HepG2 (cell line): ENCODE data around the gene CTXN1. TPM values are rescaled to one million over a fixed set of nuclear protein-coding genes. Genes with fewer than 3 reads are reported as not detected.

ENCODE experiments used
- EP300 ChIP-seq, 3 experiments: sonication (generic) in 1 of 3; formaldehyde crosslinking in 1 of 3; IDR thresholded peaks; 2 replicates each; pipeline versions ENCODE4 v1.5.1 to v1.6.1; 2011 to 2020; ENCODE audit warnings: low read depth in 2 of 3, low read length in 2 of 3, borderline replicate concordance in 1 of 3, improper control_type of control experiment in 1 of 3, mild to moderate bottlenecking in 1 of 3, missing genetic modification reagents in 1 of 3, moderate library complexity in 1 of 3
- GTF3A ChIP-seq: sonication (generic); formaldehyde crosslinking; conservative IDR thresholded peaks from 2 replicates; pipeline ENCODE4 v1.4.0; 2020; ENCODE audit warnings: mild to moderate bottlenecking, missing genetic modification reagents
- KMT2A ChIP-seq: sonication (generic); formaldehyde crosslinking; IDR thresholded peaks from 2 replicates; pipeline ENCODE4 v1.4.0; 2020; ENCODE audit warnings: missing genetic modification reagents
- RARG ChIP-seq: sonication (generic); formaldehyde crosslinking; IDR thresholded peaks from 2 replicates; pipeline ENCODE4 v1.4.0; 2020; ENCODE audit warnings: low read depth, mild to moderate bottlenecking, missing genetic modification reagents
- SMAD1 ChIP-seq: sonication (generic); formaldehyde crosslinking; IDR thresholded peaks from 2 replicates; pipeline ENCODE4 v1.4.0; 2020; ENCODE audit warnings: missing genetic modification reagents, low read depth, mild to moderate bottlenecking, borderline replicate concordance
- SMAD9 ChIP-seq: sonication (generic); formaldehyde crosslinking; IDR thresholded peaks from 2 replicates; pipeline ENCODE4 v1.5.1; 2020; ENCODE audit warnings: mild to moderate bottlenecking, missing genetic modification reagents
- ZFP36 ChIP-seq: fragments of 150-350 bp; IDR thresholded peaks from 2 replicates; pipeline ENCODE4 v1.6.1; 2018; ENCODE audit warnings: borderline replicate concordance, low read length, low read depth; ENCODE audit not compliant: partially characterized antibody
- ZNF282 ChIP-seq: fragments of 450-650 bp; IDR thresholded peaks from 2 replicates; pipeline ENCODE4 v1.6.1; 2018; ENCODE audit not compliant: partially characterized antibody
- ZNF296 ChIP-seq: sonication (generic); formaldehyde crosslinking; conservative IDR thresholded peaks from 2 replicates; pipeline ENCODE4 v1.5.0; 2020; ENCODE audit warnings: mild to moderate bottlenecking, missing genetic modification reagents
- ZSCAN21 ChIP-seq: sonication (generic); formaldehyde crosslinking; IDR thresholded peaks from 2 replicates; pipeline ENCODE4 v1.8.0; 2022; ENCODE audit warnings: mild to moderate bottlenecking, missing genetic modification reagents, moderate library complexity, borderline replicate concordance
- polyA plus RNA-seq, 8 experiments: library from polyadenylated mRNA; depleted of rRNA in 3 of 8; stranded (reverse) in 7 of 8; unstranded in 1 of 8; fragments of >200 nt; fragmentation: Illumina TruSeq in 4 of 8; extraction: Trizol in 4 of 8; gene quantifications; 2 replicates each; pipeline versions ENCODE4 v1.2.1 to v1.2.3, GENCODE V29; 2011 to 2016; ENCODE audit warnings: low read depth in 4 of 8, missing spikeins in 1 of 8, mixed read lengths in 1 of 8; ENCODE audit not compliant: insufficient read depth in 1 of 8
- total RNA-seq, 5 experiments: library from RNA; depleted of rRNA; stranded (reverse); fragments of >200 nt; fragmentation: Illumina TruSeq; extraction: Trizol; gene quantifications; 2 replicates each; pipeline ENCODE4 v1.2.3, GENCODE V29; 2016; ENCODE audit warnings: low read depth in 1 of 5
- TF ChIP-seq, protein P1 (sequence below): sonication (generic); formaldehyde crosslinking; IDR thresholded peaks from 2 replicates; pipeline ENCODE4 v1.5.0; 2020; ENCODE audit warnings: mild to moderate bottlenecking, missing genetic modification reagents, borderline replicate concordance
- TF ChIP-seq, protein P2 (sequence below), 2 experiments: sonication (generic) in 1 of 2; formaldehyde crosslinking in 1 of 2; IDR thresholded peaks; 2 replicates each; pipeline versions ENCODE4 v1.4.0 to v1.6.1; 2016 to 2020; ENCODE audit warnings: borderline replicate concordance in 1 of 2, low read depth in 1 of 2, mild to moderate bottlenecking in 1 of 2, missing genetic modification reagents in 1 of 2
- TF ChIP-seq, protein P3 (sequence below): sonication (generic); formaldehyde crosslinking; IDR thresholded peaks from 2 replicates; pipeline ENCODE4 v1.4.0; 2020; ENCODE audit warnings: missing genetic modification reagents

The CTXN1 gene
- total and polyA plus RNA-seq, 2 of the 13 experiments (the other 11 are each of a cell fraction or from before 2014, with no cell fraction given): 0.11 TPM; not detected in 1

DNA sequence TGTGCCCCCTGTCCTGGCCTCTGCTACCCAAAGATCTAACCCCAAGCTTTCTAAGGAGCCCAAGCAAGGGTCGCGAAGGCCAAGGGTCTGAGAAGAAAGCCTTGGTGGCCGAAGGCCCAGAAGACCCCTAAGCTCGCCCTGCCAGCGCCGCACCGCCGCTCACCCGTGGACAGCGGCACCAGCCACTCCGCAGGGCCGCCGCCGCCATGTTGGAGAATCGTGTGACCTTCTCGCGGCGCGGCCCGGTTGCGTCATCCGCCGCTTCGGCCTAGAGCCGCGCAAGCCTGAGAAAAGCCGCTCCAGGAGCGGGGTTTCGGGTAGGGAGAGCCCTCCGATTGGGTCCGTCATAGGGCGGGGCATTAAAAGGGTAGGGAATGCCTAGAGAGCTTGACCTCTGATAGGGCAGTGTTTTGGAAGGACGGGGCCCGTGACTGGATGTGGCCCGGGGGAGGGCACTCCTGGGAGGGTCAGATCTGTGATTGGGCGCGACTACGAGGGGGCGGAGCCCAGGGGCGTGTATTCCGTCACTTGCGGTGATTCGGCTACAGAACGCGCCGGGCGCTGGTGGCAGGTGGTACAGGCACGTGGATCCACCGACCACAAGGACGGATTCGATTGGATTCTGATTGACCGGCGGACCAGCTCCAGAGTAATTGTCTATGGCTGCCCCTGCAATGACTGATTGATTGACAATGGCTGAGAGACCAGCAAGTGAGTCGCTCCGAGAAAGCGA is 17.7 kb upstream of the CTXN1 start, which contains the start of gene TIMM44 (continued):
- TF ChIP-seq, protein P1, sequence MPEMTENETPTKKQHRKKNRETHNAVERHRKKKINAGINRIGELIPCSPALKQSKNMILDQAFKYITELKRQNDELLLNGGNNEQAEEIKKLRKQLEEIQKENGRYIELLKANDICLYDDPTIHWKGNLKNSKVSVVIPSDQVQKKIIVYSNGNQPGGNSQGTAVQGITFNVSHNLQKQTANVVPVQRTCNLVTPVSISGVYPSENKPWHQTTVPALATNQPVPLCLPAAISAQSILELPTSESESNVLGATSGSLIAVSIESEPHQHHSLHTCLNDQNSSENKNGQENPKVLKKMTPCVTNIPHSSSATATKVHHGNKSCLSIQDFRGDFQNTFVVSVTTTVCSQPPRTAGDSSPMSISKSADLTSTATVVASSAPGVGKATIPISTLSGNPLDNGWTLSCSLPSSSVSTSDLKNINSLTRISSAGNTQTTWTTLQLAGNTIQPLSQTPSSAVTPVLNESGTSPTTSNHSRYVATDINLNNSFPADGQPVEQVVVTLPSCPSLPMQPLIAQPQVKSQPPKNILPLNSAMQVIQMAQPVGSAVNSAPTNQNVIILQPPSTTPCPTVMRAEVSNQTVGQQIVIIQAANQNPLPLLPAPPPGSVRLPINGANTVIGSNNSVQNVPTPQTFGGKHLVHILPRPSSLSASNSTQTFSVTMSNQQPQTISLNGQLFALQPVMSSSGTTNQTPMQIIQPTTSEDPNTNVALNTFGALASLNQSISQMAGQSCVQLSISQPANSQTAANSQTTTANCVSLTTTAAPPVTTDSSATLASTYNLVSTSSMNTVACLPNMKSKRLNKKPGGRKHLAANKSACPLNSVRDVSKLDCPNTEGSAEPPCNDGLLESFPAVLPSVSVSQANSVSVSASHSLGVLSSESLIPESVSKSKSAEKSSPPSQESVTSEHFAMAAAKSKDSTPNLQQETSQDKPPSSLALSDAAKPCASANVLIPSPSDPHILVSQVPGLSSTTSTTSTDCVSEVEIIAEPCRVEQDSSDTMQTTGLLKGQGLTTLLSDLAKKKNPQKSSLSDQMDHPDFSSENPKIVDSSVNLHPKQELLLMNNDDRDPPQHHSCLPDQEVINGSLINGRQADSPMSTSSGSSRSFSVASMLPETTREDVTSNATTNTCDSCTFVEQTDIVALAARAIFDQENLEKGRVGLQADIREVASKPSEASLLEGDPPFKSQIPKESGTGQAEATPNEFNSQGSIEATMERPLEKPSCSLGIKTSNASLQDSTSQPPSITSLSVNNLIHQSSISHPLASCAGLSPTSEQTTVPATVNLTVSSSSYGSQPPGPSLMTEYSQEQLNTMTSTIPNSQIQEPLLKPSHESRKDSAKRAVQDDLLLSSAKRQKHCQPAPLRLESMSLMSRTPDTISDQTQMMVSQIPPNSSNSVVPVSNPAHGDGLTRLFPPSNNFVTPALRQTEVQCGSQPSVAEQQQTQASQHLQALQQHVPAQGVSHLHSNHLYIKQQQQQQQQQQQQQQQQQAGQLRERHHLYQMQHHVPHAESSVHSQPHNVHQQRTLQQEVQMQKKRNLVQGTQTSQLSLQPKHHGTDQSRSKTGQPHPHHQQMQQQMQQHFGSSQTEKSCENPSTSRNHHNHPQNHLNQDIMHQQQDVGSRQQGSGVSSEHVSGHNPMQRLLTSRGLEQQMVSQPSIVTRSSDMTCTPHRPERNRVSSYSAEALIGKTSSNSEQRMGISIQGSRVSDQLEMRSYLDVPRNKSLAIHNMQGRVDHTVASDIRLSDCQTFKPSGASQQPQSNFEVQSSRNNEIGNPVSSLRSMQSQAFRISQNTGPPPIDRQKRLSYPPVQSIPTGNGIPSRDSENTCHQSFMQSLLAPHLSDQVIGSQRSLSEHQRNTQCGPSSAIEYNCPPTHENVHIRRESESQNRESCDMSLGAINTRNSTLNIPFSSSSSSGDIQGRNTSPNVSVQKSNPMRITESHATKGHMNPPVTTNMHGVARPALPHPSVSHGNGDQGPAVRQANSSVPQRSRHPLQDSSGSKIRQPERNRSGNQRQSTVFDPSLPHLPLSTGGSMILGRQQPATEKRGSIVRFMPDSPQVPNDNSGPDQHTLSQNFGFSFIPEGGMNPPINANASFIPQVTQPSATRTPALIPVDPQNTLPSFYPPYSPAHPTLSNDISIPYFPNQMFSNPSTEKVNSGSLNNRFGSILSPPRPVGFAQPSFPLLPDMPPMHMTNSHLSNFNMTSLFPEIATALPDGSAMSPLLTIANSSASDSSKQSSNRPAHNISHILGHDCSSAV (CRISPR knock-in tag): no peak
- TF ChIP-seq SMAD1 (peak; percentile 12; the same call in 1 of the 2 replicates), ZSCAN21 (peak; percentile 24; the same call in 1 of the 2 replicates), ZNF282 (no peak), KMT2A (peak; percentile 59; the same call in 1 of the 2 replicates), EP300 (IDR thresholded peaks at IDR 0.05; ENCODE audit: low read depth in 2 of 2, low read length in 2 of 2) (no peak), EP300 (CRISPR knock-in tag; IDR thresholded peaks at IDR 0.05; ENCODE audit: borderline replicate concordance) (no peak), RARG (CRISPR knock-in tag) (no peak), ZFP36 (no peak), ZNF296 (CRISPR knock-in tag) (no peak), GTF3A (CRISPR knock-in tag) (peak; percentile 74; the same call in 1 of the 2 replicates), SMAD9 (CRISPR knock-in tag) (peak; percentile 69; the same call in 1 of the 2 replicates)
- TF ChIP-seq, protein P2, sequence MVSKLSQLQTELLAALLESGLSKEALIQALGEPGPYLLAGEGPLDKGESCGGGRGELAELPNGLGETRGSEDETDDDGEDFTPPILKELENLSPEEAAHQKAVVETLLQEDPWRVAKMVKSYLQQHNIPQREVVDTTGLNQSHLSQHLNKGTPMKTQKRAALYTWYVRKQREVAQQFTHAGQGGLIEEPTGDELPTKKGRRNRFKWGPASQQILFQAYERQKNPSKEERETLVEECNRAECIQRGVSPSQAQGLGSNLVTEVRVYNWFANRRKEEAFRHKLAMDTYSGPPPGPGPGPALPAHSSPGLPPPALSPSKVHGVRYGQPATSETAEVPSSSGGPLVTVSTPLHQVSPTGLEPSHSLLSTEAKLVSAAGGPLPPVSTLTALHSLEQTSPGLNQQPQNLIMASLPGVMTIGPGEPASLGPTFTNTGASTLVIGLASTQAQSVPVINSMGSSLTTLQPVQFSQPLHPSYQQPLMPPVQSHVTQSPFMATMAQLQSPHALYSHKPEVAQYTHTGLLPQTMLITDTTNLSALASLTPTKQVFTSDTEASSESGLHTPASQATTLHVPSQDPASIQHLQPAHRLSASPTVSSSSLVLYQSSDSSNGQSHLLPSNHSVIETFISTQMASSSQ (IDR thresholded peaks at IDR 0.05; ENCODE audit: low read depth): no peak
- TF ChIP-seq, protein P2 (CRISPR knock-in tag; IDR thresholded peaks at IDR 0.05; ENCODE audit: borderline replicate concordance): no peak; the same call in 1 of the 2 replicates
- TF ChIP-seq, protein P3, sequence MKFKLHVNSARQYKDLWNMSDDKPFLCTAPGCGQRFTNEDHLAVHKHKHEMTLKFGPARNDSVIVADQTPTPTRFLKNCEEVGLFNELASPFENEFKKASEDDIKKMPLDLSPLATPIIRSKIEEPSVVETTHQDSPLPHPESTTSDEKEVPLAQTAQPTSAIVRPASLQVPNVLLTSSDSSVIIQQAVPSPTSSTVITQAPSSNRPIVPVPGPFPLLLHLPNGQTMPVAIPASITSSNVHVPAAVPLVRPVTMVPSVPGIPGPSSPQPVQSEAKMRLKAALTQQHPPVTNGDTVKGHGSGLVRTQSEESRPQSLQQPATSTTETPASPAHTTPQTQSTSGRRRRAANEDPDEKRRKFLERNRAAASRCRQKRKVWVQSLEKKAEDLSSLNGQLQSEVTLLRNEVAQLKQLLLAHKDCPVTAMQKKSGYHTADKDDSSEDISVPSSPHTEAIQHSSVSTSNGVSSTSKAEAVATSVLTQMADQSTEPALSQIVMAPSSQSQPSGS (CRISPR knock-in tag): peak; percentile 91
